Ascending aorta (tissue), 2 donors: ENCODE data around the gene HEXIM2. TPM values are rescaled to one million over a fixed set of nuclear protein-coding genes. Genes with fewer than 3 reads are reported as not detected.

Source experiments
- DNase-seq, 2 donors: peaks; one replicate each; pipeline ENCODE4 v3.0.0-alpha.2; 2019; ENCODE audit warnings: low spot score in 2 of 2
- H3K27ac ChIP-seq, 2 donors: fragments of 200-600 bp; sonication (generic); one replicate each; pipeline ENCODE4 v1.5.1; 2016 to 2017; ENCODE audit warnings: mild to moderate bottlenecking in 1 of 2
- H3K27me3 ChIP-seq: fragments of 200-600 bp; sonication (generic); one replicate; pipeline ENCODE4 v1.5.1; 2017
- H3K36me3 ChIP-seq, 2 donors: fragments of 200-600 bp; sonication (generic); one replicate each; pipeline ENCODE4 v1.5.1; 2016
- H3K4me1 ChIP-seq, 2 donors: fragments of 200-600 bp; sonication (generic); one replicate each; pipeline ENCODE4 v1.5.1; 2016 to 2017; ENCODE audit warnings: mild to moderate bottlenecking in 1 of 2
- H3K4me3 ChIP-seq, 2 donors: fragments of 200-600 bp; sonication (generic); one replicate each; pipeline ENCODE4 v1.5.1; 2016 to 2017; ENCODE audit warnings: mild to moderate bottlenecking in 1 of 2
- H3K9me3 ChIP-seq, 2 donors: fragments of 200-600 bp; sonication (generic); one replicate each; pipeline ENCODE4 v1.5.1; 2016
- CTCF ChIP-seq, 3 experiments: fragments of 200-600 bp in 2 of 3; fragments of 450-650 bp in 1 of 3; sonication (generic) in 2 of 3; IDR thresholded peaks; one replicate each; pipeline ENCODE4 v1.5.1; 2016 to 2019; ENCODE audit warnings: antibody characterized with exemption in 3 of 3, mild to moderate bottlenecking in 1 of 3, moderate library complexity in 1 of 3
- intact Hi-C: fragments of 100-400 bp; cut with DNase I; formaldehyde crosslinking; loops from one replicate; pipeline ENCODE4 v1.15.1; 2023
- total RNA-seq: library from RNA; depleted of rRNA; stranded (reverse); fragments of >200 nt; gene quantifications from one replicate; pipeline ENCODE4 v1.1.0, GENCODE V29; 2016

HEXIM2 gene
- total RNA-seq, 1 donor from 2014 or later = 1.4 TPM

DNA sequence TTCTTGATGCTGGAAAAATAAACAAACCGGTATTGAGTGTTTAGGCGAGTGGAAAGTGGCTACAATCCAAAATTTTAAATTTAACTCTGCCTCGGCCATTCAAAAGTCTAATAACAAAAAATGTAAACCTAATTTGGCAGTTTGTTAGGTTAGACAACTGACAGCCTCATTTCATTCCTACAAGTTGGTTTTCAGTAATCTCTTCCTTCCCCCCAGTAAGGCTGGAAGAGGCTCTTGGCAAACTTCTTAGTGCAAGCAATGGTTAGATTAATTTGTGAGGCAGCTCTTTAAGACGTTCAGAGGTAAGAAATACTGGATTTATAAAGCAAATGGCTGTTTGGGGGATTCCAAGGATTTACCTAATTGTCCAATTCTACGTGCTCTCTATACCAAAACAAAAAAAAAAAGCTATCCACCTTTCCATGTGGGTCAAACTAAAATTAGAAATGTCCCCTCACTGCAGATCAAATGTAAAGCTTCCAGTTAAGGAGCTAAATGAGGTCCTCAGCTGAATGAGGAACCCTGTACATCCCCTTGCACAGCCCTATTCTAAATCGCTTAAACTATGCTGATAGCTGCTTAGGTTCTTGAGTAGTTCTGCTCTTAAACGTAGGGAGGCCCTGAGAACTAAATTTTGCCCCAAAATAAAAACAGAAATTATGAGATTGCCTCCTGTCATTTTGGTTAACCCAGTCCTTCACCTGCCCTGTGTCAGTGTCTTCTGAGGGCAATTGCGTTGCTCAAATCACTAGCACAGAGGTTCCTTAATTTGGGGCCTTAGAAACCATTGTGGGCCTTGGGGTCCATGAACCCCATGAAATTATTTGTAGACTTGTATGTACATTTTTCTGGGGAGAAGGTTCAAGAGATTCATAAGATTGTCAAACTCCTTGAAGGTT lies 10.5 kb upstream of the HEXIM2 start:
- peak overlapping the region; percentile 72 to 90 for H3K4me3 ChIP-seq
- peaks cover 7 to 31% of the 10 kb centered on the region in 2 donors for H3K4me1 ChIP-seq
- H3K27me3 ChIP-seq = no peaks in the 10 kb centered on the region
- intact Hi-C loops = no loop called here
- no peaks in the 10 kb centered on the region for H3K36me3 ChIP-seq
- no peaks in the 10 kb centered on the region for H3K9me3 ChIP-seq
- TF ChIP-seq CTCF (IDR thresholded peaks at IDR 0.05) = no peak
- DNase-seq = no peak
- H3K27ac ChIP-seq = peak overlapping the region in 1 of 2 donors; percentile 97

- H3K36me3 ChIP-seq = no peaks in the 10 kb centered on the region
- no peak for TF ChIP-seq CTCF (IDR thresholded peaks at IDR 0.05)
- intact Hi-C loops = no loop called here
- H3K9me3 ChIP-seq = no peaks in the 10 kb centered on the region
- peak overlapping the region in 1 of 2 donors; percentile 34 for H3K27ac ChIP-seq
- DNase-seq = no peak
- no peak overlapping the region for H3K4me3 ChIP-seq
- H3K27me3 ChIP-seq = no peaks in the 10 kb centered on the region
- H3K4me1 ChIP-seq = peaks cover 10 to 52% of the 10 kb centered on the region in 2 donors
Measured at GRCh38 chr17:45155029-45155428, 6.6 kb upstream of the HEXIM2 start.

DNA sequence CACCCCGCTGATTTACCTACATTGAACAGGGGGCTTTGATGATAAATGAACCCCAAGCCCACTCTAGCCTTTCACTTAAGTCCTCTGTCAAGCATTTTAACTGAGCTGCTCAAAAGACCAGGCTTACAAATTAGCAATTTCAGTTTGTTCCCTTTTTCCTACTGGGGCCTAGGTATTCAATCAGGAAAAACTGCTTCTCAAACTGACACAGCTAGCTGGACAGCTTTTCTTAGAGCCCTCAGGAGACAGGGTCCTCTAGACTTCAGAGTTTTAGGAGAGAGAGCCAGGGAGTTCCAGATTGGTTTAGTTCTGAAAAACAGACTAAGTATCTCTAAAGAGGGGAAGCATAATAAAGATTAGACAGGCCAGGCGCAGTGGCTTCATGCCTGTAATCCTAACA lies 6.2 kb upstream of the HEXIM2 start:
- Histone ChIP-seq H3K36me3 (no peaks in the 10 kb centered on the region), H3K9me3 (no peaks in the 10 kb centered on the region), H3K4me3 (no peak overlapping the region), H3K27me3 (no peaks in the 10 kb centered on the region), H3K27ac (peak overlapping the region in 1 of 2 donors; percentile 34), H3K4me1 (peaks cover 11 to 54% of the 10 kb centered on the region in 2 donors)
- no peak for TF ChIP-seq CTCF (IDR thresholded peaks at IDR 0.05)
- intact Hi-C loops = no loop called here
- no peak for DNase-seq

- intact Hi-C loops = no loop called here
- TF ChIP-seq CTCF (IDR thresholded peaks at IDR 0.05) = no peak
- H3K4me1 ChIP-seq = peaks cover 11 to 50% of the 10 kb centered on the region in 2 donors
- H3K4me3 ChIP-seq = no peak overlapping the region
- no peaks in the 10 kb centered on the region for H3K9me3 ChIP-seq
- DNase-seq = no peak
- no peak overlapping the region for H3K27ac ChIP-seq
- no peaks in the 10 kb centered on the region for H3K27me3 ChIP-seq
- H3K36me3 ChIP-seq = no peaks in the 10 kb centered on the region
Measured at GRCh38 chr17:45156242-45156641, 5.4 kb upstream of the HEXIM2 start.

DNA sequence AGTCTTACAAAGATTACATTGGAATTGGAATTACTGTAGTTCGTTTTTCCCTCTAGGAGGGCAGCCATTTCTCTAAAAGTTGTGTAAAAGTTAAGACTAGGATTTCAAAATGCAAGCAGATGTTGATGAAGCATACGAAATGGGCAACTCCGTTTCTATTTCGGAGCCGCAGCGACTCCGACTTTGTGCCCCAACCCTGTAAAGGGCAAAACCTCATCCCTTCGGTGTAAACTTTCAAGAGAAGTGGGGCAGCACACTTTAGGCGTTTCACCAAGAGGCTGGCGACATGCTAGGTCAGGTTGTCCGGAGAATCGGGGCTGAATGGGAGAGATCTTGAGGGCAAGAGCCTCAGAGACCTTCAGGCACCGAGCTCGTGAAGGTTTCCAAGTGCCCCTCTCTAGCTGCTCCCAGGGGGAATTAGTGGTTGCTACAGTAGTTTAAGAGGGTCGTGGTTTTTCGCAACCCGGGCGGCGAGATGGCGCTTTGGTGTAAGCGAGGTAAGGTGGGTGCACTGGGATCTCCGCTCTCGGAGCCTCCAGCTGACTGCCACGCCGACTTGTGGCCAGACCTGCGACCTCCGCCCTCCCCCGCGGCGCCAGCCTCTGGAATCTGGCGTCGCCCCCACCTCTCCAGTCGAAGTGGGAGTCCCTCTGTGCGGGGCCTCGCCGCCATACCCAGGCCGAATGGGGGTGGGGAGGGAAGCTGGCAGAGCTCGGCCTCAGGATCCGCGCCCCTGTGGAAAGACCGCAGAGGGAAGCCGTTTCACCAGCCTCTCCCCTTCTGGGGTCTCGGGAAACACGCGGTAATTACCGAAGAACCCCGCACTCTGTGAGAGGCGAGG lies 1.0 kb upstream of the HEXIM2 start:
- Histone ChIP-seq H3K36me3 (no peaks in the 10 kb centered on the region), H3K27ac (peak overlapping the region; percentile 98 to 100), H3K9me3 (no peaks in the 10 kb centered on the region), H3K4me3 (peak overlapping the region; percentile 81 to 90), H3K4me1 (peaks cover 12 to 42% of the 10 kb centered on the region in 2 donors), H3K27me3 (no peaks in the 10 kb centered on the region)
- TF ChIP-seq CTCF (IDR thresholded peaks at IDR 0.05) = peak in 2 of 3 experiments; percentile 16 to 34
- peak in 1 of 2 donors; percentile 83 for DNase-seq
- intact Hi-C loops = loop anchor here (1.0 kb wide), 3 partner anchors 12 to 25 kb away; partner anchors contain the start of genes ACBD4 and HEXIM1
